ENCODE results near the gene ARHGAP20. TPM values are rescaled to one million over a fixed set of nuclear protein-coding genes. Genes with fewer than 3 reads are reported as not detected.

The ARHGAP20 gene
- total and polyA plus RNA-seq, 9 of the 15 experiments (the other 6 are each of a cell fraction or from before 2014, with no cell fraction given) = 0.07 TPM; not detected in 8

DNA sequence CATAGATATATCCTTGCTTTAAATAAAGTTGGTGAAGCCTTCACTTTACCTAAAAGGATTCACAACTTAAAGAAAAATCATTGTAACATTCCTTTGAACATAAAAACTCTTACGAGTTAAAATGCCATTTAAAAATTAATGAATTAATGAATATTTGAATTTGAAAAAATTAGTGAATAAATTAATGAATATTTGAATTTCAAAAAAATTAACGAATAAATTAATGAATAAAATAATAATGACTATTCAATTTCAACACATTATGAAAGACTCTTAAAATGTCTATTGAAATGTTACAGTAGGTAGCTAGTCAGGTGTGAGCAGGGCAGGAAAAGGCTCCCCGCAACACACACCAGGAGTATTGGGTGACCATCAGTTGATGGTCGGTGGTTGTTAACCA is 22.9 kb downstream of the ARHGAP20 start:
- CTCF ChIA-PET (ENCODE audit: low intra/inter-chr PET ratio) = no interaction called here
- TF ChIP-seq, protein P1, sequence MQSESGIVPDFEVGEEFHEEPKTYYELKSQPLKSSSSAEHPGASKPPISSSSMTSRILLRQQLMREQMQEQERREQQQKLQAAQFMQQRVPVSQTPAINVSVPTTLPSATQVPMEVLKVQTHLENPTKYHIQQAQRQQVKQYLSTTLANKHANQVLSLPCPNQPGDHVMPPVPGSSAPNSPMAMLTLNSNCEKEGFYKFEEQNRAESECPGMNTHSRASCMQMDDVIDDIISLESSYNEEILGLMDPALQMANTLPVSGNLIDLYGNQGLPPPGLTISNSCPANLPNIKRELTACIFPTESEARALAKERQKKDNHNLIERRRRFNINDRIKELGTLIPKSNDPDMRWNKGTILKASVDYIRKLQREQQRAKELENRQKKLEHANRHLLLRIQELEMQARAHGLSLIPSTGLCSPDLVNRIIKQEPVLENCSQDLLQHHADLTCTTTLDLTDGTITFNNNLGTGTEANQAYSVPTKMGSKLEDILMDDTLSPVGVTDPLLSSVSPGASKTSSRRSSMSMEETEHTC (IDR thresholded peaks at IDR 0.05) = no peak
- TF ChIP-seq FOXJ2 (tag; IDR thresholded peaks at IDR 0.05) = no peak
- no peak for TF ChIP-seq SMC3 (conservative IDR thresholded peaks at IDR 0.05; ENCODE audit: insufficient read depth, low read depth, low read length)
- TF ChIP-seq, protein P2, sequence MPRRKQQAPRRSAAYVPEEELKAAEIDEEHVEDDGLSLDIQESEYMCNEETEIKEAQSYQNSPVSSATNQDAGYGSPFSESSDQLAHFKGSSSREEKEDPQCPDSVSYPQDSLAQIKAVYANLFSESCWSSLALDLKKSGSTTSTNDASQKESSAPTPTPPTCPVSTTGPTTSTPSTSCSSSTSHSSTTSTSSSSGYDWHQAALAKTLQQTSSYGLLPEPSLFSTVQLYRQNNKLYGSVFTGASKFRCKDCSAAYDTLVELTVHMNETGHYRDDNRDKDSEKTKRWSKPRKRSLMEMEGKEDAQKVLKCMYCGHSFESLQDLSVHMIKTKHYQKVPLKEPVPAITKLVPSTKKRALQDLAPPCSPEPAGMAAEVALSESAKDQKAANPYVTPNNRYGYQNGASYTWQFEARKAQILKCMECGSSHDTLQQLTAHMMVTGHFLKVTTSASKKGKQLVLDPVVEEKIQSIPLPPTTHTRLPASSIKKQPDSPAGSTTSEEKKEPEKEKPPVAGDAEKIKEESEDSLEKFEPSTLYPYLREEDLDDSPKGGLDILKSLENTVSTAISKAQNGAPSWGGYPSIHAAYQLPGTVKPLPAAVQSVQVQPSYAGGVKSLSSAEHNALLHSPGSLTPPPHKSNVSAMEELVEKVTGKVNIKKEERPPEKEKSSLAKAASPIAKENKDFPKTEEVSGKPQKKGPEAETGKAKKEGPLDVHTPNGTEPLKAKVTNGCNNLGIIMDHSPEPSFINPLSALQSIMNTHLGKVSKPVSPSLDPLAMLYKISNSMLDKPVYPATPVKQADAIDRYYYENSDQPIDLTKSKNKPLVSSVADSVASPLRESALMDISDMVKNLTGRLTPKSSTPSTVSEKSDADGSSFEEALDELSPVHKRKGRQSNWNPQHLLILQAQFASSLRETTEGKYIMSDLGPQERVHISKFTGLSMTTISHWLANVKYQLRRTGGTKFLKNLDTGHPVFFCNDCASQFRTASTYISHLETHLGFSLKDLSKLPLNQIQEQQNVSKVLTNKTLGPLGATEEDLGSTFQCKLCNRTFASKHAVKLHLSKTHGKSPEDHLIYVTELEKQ (CRISPR knock-in tag; IDR thresholded peaks at IDR 0.05) = no peak
- ATAC-seq (no peak), FAIRE-seq (no peak), DNase-seq (ENCODE audit: extremely low read depth in 1 of 4, low spot score in 3 of 4) (no peak)
- in situ Hi-C loops (cut with MboI) (no loop called here), intact Hi-C loops (cut with micrococcal nuclease) (no loop called here)
- no peak overlapping the region for H3K4me2 ChIP-seq (ENCODE audit: insufficient read depth, low read length)
- H3K79me2 ChIP-seq (ENCODE audit: control insufficient read depth, insufficient read depth, low read length) = no peaks in the 10 kb centered on the region
- no TSS peak for BruUV-seq (replicated peaks)
- H3K4me3 ChIP-seq = no peak overlapping the region
- 0 out of 2 replicates have a peak, but pooled peaks cover 2% of the 10 kb centered on the region for H3K9me3 ChIP-seq (replicated peaks; ENCODE audit: control insufficient read depth, insufficient read depth, low read depth, low read length)
- WGBS (ENCODE audit: insufficient coverage, low coverage, missing lambda C conversion rate) = 0% methylated on average over 4 of the region's 4 CpGs
- POLR2A ChIA-PET = no interaction called here
- no peaks in the 10 kb centered on the region for H3K4me1 ChIP-seq (replicated peaks in 1 of 2; ENCODE audit: control insufficient read depth in 2 of 2, insufficient read depth in 2 of 2, low read length in 2 of 2)
- H3K9ac ChIP-seq (ENCODE audit: insufficient read depth in 1 of 2, low read depth in 2 of 2, low read length in 2 of 2) = no peak overlapping the region
- no peaks in the 10 kb centered on the region for H3K9me1 ChIP-seq (ENCODE audit: control insufficient read depth, insufficient read depth, low read length)
- no peak overlapping the region for H2AFZ ChIP-seq (ENCODE audit: low read depth, low read length)
- no peaks in the 10 kb centered on the region for H3K27me3 ChIP-seq (ENCODE audit: control insufficient read depth in 2 of 2, insufficient read depth in 2 of 2, low read length in 2 of 2)
- H3K27ac ChIP-seq (ENCODE audit: extremely low read depth, low read depth, low read length) = no peak overlapping the region
- H4K20me1 ChIP-seq (replicated peaks; ENCODE audit: control insufficient read depth, insufficient read depth, low read length) = no peaks in the 10 kb centered on the region
- H3K36me3 ChIP-seq (ENCODE audit: control insufficient read depth, insufficient read depth, low read length) = no peaks in the 10 kb centered on the region
